Vagina (tissue), 2 donors: ENCODE results near the gene PPIF.

Experiments used
- POLR2A ChIP-seq, 2 donors: fragments of 450-650 bp; IDR thresholded peaks; one replicate each; pipeline ENCODE4 v1.6.1; 2017; ENCODE audit warnings: antibody characterized with exemption in 2 of 2, mild to moderate bottlenecking in 2 of 2, moderate library complexity in 2 of 2
- TF ChIP-seq, protein P1 (sequence below), 3 experiments: fragments of 450-650 bp in 2 of 3; fragments of 200-600 bp in 1 of 3; sonication (generic) in 1 of 3; IDR thresholded peaks; one replicate each; pipeline ENCODE4 v1.5.1; 2017 to 2019; ENCODE audit warnings: antibody characterized with exemption in 3 of 3, mild to moderate bottlenecking in 2 of 3, moderate library complexity in 2 of 3

DNA sequence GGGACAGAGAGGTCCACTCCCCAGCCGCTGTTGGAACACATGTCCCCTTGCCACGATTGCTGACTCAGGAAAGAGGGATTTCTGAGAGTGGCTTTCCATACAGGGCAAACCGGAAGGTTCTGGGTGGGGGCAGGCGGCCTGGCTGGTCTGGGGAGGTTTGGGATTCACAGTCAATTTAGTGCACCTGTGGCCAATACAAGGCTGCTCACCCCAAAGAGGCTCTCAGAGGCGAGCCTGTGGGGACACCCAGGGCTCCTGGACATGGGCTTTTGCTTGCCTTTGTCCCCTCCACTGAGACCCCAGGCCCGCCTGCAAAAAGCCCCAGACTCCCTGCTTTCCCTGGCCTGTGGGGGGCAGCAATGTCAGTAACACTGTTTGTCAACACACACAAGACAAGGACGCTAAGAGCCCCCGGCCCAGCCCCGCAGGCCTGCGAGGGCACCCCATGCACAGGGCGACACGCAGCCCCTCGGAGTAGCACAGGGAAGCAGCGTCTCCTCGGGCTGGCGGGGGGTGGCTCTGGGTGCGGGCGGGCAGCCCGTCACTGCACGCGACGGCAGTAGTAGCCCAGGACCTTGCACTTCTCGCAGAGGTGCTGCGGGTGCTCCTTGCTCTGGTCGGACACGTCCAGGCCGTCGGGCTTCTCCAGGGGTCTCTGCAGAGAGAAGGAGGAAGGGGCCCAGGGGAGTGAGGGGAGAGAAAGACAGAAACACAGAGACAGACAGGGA, 38.7 kb downstream of the PPIF start:
- TF ChIP-seq, protein P1, sequence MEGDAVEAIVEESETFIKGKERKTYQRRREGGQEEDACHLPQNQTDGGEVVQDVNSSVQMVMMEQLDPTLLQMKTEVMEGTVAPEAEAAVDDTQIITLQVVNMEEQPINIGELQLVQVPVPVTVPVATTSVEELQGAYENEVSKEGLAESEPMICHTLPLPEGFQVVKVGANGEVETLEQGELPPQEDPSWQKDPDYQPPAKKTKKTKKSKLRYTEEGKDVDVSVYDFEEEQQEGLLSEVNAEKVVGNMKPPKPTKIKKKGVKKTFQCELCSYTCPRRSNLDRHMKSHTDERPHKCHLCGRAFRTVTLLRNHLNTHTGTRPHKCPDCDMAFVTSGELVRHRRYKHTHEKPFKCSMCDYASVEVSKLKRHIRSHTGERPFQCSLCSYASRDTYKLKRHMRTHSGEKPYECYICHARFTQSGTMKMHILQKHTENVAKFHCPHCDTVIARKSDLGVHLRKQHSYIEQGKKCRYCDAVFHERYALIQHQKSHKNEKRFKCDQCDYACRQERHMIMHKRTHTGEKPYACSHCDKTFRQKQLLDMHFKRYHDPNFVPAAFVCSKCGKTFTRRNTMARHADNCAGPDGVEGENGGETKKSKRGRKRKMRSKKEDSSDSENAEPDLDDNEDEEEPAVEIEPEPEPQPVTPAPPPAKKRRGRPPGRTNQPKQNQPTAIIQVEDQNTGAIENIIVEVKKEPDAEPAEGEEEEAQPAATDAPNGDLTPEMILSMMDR (IDR thresholded peaks at IDR 0.05): no peak
- TF ChIP-seq POLR2A (IDR thresholded peaks at IDR 0.05): no peak
